WTC11 (cell line): ENCODE results near the gene BCAS1.

Experiments used
- AR ChIP-seq: fragments of 250-450 bp; sonication (Bioruptor Pico); IDR thresholded peaks from 2 replicates; pipeline ENCODE4 v1.9.0; 2021; ENCODE audit warnings: mild to moderate bottlenecking
- CTCF ChIP-seq: fragments of 200-600 bp; IDR thresholded peaks from 2 replicates; pipeline ENCODE4 v1.8.0; 2022; ENCODE audit warnings: antibody characterized with exemption
- GABPB1 ChIP-seq: sonication (generic); formaldehyde crosslinking; IDR thresholded peaks from 2 replicates; pipeline ENCODE4 v1.8.1; 2023; ENCODE audit warnings: mild to moderate bottlenecking, missing genetic modification reagents
- KAT7 ChIP-seq: sonication (generic); formaldehyde crosslinking; IDR thresholded peaks from 2 replicates; pipeline ENCODE4 v1.8.1; 2023; ENCODE audit warnings: missing genetic modification reagents, mild to moderate bottlenecking, borderline replicate concordance
- SMAD3 ChIP-seq: sonication (generic); formaldehyde crosslinking; IDR thresholded peaks from 2 replicates; pipeline ENCODE4 v1.8.0; 2022; ENCODE audit warnings: missing genetic modification reagents, mild to moderate bottlenecking, borderline replicate concordance
- ZNF121 ChIP-seq: sonication (generic); formaldehyde crosslinking; IDR thresholded peaks from 2 replicates; pipeline ENCODE4 v1.8.0; 2023; ENCODE audit warnings: missing genetic modification reagents
- ZNF138 ChIP-seq: sonication (generic); formaldehyde crosslinking; conservative IDR thresholded peaks from 2 replicates; pipeline ENCODE4 v1.8.1; 2022; ENCODE audit warnings: mild to moderate bottlenecking, moderate library complexity, missing genetic modification reagents
- TF ChIP-seq, protein P1 (sequence below): sonication (generic); formaldehyde crosslinking; IDR thresholded peaks from 2 replicates; pipeline ENCODE4 v1.8.1; 2022; ENCODE audit warnings: low read depth, missing genetic modification reagents, borderline replicate concordance

- TF ChIP-seq SMAD3 (CRISPR knock-in tag) (no peak), KAT7 (CRISPR knock-in tag) (no peak), CTCF (no peak), AR (CRISPR knock-in tag) (no peak), GABPB1 (CRISPR knock-in tag) (no peak), ZNF138 (CRISPR knock-in tag) (no peak), ZNF121 (no peak)
- TF ChIP-seq, protein P1, sequence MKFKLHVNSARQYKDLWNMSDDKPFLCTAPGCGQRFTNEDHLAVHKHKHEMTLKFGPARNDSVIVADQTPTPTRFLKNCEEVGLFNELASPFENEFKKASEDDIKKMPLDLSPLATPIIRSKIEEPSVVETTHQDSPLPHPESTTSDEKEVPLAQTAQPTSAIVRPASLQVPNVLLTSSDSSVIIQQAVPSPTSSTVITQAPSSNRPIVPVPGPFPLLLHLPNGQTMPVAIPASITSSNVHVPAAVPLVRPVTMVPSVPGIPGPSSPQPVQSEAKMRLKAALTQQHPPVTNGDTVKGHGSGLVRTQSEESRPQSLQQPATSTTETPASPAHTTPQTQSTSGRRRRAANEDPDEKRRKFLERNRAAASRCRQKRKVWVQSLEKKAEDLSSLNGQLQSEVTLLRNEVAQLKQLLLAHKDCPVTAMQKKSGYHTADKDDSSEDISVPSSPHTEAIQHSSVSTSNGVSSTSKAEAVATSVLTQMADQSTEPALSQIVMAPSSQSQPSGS (CRISPR knock-in tag): no peak
Observed at GRCh38 chr20:53901064-53901463, 169.3 kb downstream of the BCAS1 start.
